ENCODE measurements around the gene EEIG1.
A peak's percentile ranks its signal among the peaks of the same experiment; 100 is the strongest.

Gene EEIG1

GRCh38 chr9:127979015-127979332 lies 1.8 kb downstream of the EEIG1 start:
- peak overlapping the region; percentile 94 for H3K4me3 ChIP-seq (ENCODE audit: low read depth, low read length)
- no peak for DNase-seq
- H3K9me3 ChIP-seq: no peaks in the 10 kb centered on the region
- no peaks in the 10 kb centered on the region for H3K27me3 ChIP-seq
- H3K36me3 ChIP-seq: no peaks in the 10 kb centered on the region
- peaks cover 28% of the 10 kb centered on the region for H3K4me1 ChIP-seq
- TF ChIP-seq, protein P1, sequence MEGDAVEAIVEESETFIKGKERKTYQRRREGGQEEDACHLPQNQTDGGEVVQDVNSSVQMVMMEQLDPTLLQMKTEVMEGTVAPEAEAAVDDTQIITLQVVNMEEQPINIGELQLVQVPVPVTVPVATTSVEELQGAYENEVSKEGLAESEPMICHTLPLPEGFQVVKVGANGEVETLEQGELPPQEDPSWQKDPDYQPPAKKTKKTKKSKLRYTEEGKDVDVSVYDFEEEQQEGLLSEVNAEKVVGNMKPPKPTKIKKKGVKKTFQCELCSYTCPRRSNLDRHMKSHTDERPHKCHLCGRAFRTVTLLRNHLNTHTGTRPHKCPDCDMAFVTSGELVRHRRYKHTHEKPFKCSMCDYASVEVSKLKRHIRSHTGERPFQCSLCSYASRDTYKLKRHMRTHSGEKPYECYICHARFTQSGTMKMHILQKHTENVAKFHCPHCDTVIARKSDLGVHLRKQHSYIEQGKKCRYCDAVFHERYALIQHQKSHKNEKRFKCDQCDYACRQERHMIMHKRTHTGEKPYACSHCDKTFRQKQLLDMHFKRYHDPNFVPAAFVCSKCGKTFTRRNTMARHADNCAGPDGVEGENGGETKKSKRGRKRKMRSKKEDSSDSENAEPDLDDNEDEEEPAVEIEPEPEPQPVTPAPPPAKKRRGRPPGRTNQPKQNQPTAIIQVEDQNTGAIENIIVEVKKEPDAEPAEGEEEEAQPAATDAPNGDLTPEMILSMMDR (IDR thresholded peaks at IDR 0.05; ENCODE audit: low read depth, low read length): no peak

GRCh38 chr9:127977884-127978647 lies 2.7 kb downstream of the EEIG1 start:
- H3K4me1 ChIP-seq: peaks cover 37% of the 10 kb centered on the region
- H3K9me3 ChIP-seq: no peaks in the 10 kb centered on the region
- TF ChIP-seq, protein P1 (IDR thresholded peaks at IDR 0.05; ENCODE audit: low read depth, low read length): no peak
- peak overlapping the region; percentile 94 for H3K4me3 ChIP-seq (ENCODE audit: low read depth, low read length)
- DNase-seq: peak; percentile 20
- H3K36me3 ChIP-seq: no peaks in the 10 kb centered on the region
- no peaks in the 10 kb centered on the region for H3K27me3 ChIP-seq

GRCh38 chr9:127977009-127977883 lies 3.5 kb downstream of the EEIG1 start:
- Histone ChIP-seq H3K4me3 (ENCODE audit: low read depth, low read length) (peak overlapping the region; percentile 94; the same call in 1 of the 2 replicates), H3K9me3 (no peaks in the 10 kb centered on the region), H3K36me3 (no peaks in the 10 kb centered on the region), H3K27me3 (no peaks in the 10 kb centered on the region), H3K4me1 (peaks cover 45% of the 10 kb centered on the region)
- TF ChIP-seq, protein P1 (IDR thresholded peaks at IDR 0.05; ENCODE audit: low read depth, low read length): 0 out of 2 replicates have a peak, but pooled peaks have one; percentile 8
- no peak for DNase-seq

DNA sequence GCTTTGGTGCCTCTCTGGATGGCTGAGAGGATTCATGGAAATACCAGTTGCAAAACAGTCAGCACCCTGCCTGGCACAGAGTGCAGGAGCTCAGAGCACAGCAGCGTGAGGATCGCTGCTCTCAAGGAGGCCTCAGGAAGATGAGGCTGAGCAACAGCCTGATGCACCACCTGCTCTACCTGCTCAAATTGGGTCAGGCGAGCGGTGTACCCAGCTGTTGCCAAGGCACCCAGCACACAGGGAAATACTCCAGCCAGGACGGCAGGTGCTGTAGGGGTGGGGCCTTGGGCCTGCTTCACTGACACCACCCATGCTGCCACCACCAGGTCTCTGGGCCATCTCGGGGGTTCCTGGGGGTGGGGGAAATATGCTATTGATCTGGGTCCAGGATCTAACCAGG lies 4.3 kb downstream of the EEIG1 start:
- Histone ChIP-seq H3K27me3 (no peaks in the 10 kb centered on the region), H3K4me1 (peaks cover 49% of the 10 kb centered on the region), H3K4me3 (ENCODE audit: low read depth, low read length) (no peak overlapping the region), H3K36me3 (no peaks in the 10 kb centered on the region), H3K9me3 (no peaks in the 10 kb centered on the region)
- TF ChIP-seq, protein P1 (IDR thresholded peaks at IDR 0.05; ENCODE audit: low read depth, low read length): no peak
- no peak for DNase-seq

- Histone ChIP-seq H3K4me3 (ENCODE audit: low read depth, low read length) (no peak overlapping the region), H3K36me3 (no peaks in the 10 kb centered on the region), H3K4me1 (peaks cover 53% of the 10 kb centered on the region), H3K27me3 (no peaks in the 10 kb centered on the region), H3K9me3 (no peaks in the 10 kb centered on the region)
- TF ChIP-seq, protein P1 (IDR thresholded peaks at IDR 0.05; ENCODE audit: low read depth, low read length): no peak
- DNase-seq: no peak
Observed at GRCh38 chr9:127975376-127976315, 5.1 kb downstream of the EEIG1 start.
